GM18858 (cell line): Measurements from ENCODE around the gene CIAPIN1.
"Not testable (repeated sequence)": the region's sequence is repeated elsewhere in the genome, so short reads cannot be mapped to it uniquely, and the experiment has no call there.

ENCODE experiments used
- ATAC-seq: cut with Tn5 transposase; IDR thresholded peaks from one replicate; pipeline ENCODE4 v1.9.1; 2021; ENCODE audit not compliant: unreplicated experiment

The CIAPIN1 gene

DNA sequence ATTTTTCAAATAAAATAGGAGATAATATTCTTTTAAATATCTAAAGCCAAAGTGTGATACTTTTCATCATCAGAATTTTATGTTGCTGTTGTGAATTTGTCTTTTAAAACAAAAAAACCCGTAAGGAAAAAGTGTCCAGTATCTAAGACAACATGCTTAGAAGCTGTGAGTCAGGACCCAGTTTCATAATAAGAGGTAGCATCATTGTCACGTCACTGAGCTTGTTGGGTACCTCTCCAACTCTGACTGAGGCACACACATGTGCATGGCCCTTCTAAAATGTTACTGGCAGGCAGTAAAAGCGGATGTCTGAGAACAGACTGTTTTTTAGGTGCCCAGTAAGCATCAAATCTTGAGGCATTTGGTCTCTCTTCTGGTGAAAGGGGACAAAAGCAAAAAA, 2.5 kb downstream of the CIAPIN1 start:
- ATAC-seq: no peak

DNA sequence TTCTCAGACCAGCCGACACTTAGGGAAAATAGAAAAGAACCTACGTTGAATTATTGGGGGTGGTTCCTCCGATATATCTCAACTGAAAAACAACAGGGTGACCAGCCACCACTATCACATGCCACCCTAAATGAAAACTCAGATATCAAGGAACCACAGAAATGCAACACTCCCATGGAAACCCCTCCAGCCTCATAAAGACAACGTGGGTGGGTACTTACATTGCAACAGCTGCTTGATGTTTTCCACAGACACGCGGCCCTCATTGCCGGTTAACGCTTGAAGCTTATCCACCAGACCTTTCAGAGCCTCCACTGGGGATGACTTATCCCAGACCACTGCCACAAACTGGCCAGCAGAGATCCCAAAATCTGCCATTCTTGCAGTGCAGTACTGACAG, 6.6 kb downstream of the CIAPIN1 start:
- ATAC-seq: not testable (repeated sequence)

DNA sequence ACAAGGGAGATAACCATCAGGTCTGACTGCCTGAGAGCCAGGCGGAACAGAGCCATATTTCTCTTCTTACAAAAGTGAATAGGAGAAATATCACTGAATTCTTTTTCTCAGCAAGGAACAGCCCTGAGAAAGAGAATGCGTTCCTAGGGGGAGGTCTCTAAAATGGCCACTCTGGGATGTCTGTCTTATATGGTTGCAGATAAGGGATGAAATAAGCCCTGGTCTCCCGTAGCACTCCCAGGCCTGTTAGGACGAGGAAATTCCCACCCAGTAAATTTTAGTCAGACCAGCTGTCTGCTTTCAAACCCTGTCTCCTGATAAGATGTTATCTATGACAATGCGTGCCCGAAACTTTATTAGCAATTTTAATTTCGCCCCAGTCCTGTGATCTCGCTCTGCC, 7.2 kb downstream of the CIAPIN1 start:
- not testable (repeated sequence) for ATAC-seq

DNA sequence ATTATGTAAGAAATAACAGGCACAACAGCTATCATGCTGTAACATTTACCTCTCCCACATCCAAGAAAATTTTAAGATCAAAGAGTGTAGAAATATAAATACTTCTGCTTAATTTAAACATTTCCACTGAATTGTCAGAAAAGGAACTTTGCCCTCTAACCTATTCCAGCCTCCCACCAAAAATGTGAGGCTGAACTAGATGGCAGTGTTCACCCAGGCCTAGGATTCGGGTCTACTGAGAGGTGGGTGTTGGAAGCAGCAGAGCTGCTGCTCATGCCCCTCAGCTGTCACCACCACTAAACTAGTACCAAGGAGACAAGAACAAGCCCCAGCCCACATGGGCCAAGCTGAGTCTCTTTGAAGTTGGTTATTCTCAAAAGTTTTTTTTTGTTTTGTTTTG, 11.3 kb downstream of the CIAPIN1 start:
- ATAC-seq: no peak

DNA sequence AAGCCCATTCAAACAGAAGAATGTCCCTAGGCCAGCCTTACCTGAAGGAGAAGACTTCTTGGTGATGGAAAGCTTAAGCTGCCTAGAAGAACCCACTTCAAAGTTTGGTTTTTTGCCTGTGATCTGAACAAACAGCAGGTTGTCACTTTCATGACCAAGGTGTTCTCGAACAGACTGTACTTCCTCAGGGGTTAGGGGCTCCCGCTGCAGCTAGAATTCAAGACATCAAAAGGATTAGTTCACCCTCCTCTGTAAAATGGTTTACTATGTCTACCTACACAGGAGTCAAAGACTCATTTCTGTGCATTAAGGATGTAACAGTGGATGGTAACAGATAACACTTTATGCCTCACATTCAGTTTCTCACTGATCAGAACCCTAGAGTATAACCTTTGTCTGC, 13.2 kb downstream of the CIAPIN1 start:
- ATAC-seq: no peak

DNA sequence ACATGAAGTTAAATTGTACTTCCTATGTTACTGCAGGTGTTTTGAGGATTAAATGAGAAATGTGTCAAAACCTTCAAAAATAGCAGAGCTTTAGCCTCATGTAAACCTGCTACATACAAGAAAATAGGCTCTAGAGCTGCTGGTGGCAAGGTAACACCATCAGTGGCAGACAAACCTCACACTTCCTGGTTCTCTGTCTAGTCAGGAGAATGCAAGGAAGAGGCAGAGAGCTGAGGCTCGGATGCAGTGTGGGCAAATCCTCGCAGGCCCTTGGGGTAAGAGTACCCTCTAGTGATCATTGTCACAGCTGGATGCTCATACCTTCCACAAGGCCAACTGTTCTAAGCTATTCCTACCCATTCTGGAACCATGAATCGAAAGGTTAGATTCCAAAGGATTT, 14.2 kb downstream of the CIAPIN1 start:
- ATAC-seq: no peak

DNA sequence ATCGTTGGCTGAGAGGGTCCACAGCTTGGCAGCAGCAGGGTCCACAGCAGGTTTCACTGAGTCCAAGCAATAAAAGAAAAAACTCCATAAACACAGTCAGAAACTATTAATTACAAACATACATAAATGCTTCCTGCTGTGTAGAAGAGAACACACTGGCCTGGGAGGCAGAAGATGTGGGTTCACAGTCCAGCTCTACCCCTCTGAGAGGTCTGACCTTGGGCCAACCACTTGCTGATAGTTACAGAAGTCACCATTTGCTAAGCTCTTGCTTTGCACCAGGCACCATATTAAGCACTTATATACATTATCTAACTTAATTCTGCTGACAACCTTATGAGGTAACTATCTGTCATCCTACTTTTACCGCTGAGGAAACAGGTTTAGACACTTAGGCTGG, 14.7 kb downstream of the CIAPIN1 start:
- ATAC-seq: no peak

DNA sequence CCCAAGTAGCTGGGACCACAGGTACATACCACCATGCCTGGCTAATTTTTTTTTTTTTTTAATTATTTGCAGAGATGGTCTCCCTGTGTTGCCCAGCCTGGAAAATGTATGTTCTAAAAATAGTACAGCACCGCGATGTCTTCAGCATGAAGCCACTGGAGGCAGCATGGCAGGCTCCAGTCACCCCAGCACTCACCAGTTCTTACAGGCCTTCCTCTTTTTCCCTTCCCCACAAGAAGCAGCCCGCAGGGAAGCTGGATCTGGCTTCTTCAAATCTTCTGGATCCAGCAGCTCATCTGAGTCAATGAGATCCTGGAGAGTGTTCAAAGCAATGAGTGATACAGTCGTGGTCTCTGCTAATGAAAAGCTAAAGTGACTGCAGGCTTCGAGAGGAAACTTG, 16.2 kb downstream of the CIAPIN1 start:
- no peak for ATAC-seq

DNA sequence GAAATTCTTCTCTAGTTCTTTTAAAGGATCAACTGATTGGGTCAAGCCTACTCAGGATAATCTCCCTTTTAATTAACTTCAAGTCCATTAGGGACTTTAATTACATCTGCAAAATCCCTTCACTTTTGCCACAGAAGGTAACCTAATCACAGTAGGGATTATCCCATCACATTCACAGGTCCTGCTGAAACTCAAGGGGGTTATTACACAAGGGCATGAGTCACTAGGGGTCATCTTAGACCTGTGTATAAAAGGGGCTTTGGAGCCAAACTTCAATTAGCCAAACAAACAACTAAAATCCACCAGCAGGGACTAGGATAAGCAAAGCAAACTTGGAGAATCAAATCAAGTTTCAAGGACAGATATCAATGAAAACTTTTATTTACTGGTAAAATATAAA, 19.4 kb downstream of the CIAPIN1 start:
- ATAC-seq: no peak

DNA sequence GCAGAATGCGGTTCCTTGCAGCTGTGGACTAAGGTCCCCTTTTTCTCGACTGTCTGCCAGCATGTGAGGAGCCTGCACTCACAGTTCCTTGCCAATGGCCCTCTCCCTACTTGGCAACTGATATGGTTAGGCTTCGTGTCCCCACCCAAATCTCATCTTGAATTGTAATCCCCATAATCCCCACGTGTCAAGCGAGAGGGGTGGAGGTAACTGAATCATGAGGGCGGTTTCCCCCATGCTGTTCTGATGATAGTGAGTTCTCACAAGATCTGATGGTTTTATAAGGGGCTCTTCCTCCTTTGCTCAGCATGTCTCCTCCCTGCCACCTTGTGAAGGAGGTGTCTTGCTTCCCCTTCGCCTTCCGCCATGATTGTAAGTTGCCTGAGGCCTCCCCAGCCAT, 19.9 kb downstream of the CIAPIN1 start:
- ATAC-seq: no peak

DNA sequence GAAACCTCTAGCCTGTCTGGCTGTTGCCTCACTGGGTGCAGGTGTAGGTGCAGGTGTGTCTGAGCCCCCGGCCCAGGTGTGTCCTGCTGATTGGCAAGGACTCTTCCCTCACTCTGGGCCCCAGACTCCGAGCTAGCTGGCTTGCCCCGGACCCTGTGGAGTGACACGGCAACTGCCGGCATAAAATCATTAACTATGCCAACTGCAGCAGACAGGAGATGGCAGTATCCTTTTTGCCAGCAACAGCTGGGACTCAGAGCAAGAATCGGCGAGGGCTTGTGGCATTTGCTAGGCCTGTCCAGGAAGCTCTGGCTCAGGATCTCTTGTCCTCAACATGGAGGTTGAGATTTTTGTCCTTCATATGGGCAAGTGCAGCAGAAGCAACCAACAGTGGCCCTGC, 20.8 kb downstream of the CIAPIN1 start:
- no peak for ATAC-seq

DNA sequence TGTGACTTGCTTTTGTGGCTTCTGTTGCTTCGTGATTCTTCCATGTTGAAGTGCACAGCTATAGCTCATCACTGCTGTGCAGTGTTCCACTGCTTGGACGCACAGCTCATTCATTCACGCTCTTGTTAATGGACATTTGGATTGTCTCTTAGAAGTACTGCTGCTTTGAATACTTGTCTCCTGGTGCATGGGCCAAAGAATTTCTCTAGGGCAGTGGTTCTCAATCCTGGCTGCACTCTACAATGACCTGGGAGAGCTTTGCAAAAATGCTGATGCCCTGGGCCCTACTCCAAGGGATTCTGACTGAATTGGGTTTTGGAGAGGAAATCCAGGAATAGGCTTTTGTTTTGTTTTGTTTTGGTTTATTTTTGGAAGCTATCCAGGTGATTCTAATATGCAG, 22.6 kb downstream of the CIAPIN1 start:
- ATAC-seq: no peak

DNA sequence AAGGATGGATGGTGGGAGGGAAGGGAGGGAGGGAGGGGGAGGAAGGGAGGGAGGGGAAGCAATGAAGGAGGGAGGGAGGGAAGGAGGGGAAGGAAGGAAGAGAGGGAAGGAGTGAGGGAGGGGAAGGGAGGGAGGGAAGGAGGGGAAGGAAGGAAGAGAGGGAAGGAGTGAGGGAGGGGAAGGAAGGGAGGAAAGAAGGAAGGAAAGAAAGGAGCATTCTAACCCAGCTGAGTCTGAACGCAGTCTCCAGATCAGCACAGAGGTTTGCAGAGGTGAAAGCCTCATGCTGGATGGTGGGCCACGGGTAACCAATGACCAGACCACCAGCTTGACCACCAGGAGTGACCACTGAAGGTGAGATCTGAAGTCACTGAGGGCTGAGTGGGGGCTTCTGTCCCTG, 24.0 kb downstream of the CIAPIN1 start:
- ATAC-seq: no peak

DNA sequence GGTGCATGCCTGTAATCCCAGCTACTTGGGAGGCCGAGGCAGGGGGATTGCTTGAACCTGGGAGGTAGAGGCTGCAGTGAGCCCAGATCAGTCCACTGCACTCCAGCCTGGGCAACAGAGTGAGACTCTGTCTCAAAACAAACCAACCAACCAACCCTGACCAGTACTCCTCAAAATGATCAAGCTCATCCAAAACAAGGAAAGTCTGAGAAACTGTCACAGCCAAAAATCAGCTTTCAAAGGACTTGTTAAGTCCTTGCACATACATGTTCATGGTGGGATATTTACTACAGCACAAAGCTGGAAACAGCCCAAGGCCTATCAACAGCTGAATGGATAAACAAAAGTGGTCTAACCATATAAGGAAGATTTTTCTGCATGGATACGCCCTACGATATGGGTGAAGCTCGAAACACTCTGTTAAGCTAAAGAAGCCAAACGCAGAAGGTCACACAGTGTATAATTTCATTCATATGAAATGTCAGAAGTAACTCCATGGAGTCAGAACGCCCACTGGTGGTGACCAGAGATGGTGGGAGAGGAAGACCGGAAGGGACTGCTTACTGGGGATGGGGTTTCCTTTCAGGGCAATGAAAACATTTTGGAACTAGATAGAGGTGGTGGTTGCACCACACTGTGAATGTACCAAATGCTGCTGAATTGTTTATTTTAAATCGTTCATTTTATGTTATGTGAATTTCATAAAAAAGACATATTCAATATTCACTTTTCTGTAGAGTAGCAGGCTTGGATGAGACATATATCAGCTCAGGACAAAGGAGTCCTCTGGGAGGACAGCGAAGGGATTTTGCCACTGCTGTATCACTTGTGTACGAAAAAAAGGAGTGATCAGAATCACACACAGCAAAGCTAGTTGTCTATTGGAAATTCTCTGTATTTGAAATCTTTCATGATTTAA, 24.9 kb downstream of the CIAPIN1 start:
- ATAC-seq: no peak

DNA sequence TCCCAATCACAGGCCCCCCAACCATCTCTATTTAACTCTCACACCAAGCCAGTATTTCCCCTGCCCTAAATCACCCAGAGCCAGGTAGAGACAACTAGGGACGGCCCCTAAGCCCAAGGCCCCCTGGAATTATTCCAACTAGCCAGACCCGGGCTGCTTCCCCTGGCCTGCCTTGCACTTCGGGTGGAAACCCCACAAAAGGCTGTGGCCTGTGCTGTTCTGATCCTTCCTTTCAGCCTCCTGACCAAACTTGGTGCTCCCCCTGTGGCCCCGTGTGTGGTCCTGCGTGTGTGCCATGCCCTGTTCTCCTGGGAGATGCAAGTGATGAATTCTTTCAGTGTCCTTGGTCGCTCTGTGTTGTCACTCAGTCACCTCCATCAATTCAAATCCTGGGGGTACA, 27.7 kb downstream of the CIAPIN1 start:
- no peak for ATAC-seq

DNA sequence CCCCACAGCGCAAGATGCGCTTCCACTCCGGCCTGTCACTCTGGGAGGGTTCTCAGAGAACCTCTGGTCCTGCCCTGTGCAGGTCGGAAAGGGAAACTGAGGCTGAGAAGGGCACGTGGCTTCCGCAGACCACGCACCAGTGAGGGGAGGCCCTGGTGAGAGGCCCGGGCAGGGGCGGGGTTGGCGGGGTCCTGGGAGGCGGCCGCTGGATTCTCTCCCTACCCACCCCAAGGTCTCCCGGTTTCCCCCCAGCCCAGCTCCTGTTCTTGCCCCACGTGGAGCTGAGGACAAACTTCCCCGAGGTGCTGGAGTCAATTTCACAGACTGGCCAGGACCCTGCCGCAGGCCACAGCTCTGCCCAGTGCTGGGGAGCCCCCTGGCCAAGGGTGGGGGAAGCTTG, 31.1 kb downstream of the CIAPIN1 start:
- no peak for ATAC-seq

DNA sequence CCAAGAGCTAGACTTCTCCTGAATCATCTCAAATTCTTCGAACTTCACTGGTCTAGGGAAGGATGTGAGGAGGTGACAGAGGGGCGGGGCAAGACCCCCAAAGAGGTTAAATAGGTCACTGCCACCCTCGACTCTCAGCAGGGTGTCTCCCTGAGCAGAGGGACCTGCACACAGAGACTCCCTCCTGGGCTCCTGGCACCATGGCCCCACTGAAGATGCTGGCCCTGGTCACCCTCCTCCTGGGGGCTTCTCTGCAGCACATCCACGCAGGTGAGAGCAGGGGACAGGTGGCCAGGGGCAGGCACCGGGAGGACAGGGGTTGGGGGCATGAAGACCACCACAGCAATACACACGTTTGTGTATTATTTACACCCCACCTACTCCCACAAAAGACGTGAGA, 33.5 kb downstream of the CIAPIN1 start:
- no peak for ATAC-seq

DNA sequence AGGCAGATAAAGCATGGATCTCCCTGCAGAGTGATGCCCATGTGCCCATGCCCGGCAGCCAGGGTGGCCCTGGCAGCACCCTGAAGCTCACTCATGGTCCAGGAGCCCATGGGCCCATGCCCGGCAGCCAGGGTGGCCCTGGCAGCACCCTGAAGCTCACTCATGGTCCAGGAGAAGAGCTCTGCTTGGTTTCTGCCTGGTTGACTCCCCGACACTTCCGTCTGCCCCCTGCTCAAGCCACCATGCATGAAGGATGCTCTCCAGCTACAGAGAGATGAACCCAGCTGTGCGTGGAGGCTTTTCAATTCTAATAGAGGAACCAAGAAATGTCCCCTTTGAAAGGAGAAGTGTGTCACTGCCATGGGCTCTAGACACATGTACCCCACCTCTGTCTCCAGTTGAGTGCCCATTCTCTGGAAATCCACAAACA, 33.9 kb downstream of the CIAPIN1 start:
- peak; percentile 82 for ATAC-seq

DNA sequence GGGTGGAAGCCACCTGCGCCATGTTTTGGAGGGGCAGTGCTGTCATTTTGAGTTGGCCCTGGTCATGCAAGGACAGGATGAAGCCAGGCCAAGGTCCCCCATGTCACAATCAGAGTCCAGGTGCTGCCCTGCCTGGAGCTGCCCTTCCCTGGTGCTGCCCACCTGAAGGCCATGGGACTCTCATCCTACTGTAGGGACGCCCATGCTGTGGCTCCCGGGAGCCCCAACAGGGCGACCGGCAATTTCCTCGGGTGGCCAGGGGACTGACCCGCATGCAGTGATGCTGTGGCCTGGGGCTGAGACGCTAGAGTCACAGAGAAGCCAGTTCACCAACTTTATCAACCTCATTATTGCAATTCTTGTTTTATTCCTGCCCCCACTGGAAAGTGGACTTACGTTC, 34.6 kb downstream of the CIAPIN1 start:
- no peak for ATAC-seq

DNA sequence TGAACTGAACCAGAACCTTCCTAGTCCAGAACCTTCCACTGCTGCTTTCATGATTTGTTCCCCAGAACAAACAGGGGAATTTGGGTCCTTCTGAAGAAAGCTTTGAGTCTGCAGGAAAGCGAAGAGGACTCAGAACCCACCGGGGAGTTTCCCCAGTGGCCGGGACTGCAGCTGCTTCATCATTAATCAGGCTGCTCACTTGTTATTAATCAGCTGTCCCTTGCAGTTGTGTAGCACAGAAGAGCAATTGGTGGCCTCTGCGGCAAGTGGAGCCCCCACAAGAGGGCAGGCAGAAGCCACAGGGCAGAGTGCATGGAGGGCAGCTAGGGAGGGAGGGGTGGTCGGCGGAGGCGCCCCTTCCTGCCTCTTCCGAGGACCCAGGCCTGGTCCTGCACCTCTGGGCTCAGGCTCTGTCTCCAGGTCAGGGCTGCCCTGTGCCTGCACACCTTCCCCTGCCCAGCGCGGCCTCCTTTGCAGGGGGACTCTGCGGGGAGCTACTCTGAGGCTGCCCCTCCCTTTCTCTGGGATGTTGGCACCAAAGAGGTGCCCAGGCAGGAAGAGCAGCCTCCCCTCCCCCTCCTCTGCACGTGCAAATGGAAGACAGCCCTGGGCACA, 35.7 kb downstream of the CIAPIN1 start:
- no peak for ATAC-seq

DNA sequence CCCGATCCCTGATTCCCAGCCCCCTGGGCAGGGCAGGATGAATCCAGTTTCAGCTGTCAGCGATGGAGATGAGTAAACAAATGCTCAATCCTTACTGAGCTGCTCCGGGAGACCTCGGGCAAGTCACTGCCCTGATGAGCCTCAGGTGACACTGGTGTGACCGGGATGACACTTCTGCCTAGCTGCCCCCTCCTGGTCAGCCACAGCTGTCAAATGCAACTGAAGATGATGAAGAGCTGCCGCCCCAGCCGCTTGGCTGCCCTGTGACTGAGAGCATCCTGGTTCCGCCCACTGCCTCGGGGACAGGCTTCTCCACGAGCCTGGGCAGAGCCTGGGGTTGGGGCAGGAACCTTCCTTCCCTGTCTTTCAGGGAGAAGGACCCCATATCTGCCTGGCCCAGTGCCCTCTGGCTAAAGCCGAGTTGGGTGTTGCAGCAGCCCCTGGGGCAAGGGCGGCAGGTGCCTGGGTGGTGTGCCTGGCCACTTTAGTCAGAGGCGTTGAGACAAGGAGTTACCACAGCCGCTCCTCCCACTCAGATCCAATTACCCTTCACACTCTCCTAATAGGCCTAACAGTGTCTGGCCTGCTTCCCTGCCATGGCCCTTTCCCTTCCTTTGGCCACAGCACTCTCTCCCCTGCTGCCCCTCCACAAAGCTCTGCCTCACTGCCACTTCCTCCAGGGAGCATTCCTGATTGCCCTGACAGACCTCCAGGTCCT, 37.2 kb downstream of the CIAPIN1 start:
- ATAC-seq: no peak

DNA sequence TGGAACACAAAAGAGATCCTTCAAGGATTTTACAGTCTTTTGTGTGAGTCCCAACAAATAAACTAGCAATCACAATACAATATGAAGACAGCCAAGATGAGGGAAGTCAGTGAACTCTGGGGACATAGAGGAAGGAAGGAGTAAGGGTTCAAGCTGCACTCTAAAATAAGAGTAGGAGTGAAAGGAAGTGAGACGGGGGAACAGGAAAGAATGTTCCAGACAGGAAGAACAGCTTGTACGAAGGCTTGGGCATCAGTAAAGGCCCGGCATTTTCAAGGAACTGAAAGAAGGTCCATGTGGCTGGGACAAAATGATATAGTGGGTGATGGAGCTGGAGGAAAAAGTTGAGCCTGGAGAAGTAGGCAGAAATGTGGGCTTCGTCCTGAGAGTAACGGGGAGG, 38.1 kb downstream of the CIAPIN1 start:
- ATAC-seq: no peak
